Measurements from ENCODE around the gene ADGRD1.

The ADGRD1 gene

GRCh38 chr12:131077931-131078391 is 124.3 kb downstream of the ADGRD1 start:
- DNase-seq, result no peak

- no peak for DNase-seq
Observed at GRCh38 chr12:131082290-131083194, 128.8 kb downstream of the ADGRD1 start.

DNA sequence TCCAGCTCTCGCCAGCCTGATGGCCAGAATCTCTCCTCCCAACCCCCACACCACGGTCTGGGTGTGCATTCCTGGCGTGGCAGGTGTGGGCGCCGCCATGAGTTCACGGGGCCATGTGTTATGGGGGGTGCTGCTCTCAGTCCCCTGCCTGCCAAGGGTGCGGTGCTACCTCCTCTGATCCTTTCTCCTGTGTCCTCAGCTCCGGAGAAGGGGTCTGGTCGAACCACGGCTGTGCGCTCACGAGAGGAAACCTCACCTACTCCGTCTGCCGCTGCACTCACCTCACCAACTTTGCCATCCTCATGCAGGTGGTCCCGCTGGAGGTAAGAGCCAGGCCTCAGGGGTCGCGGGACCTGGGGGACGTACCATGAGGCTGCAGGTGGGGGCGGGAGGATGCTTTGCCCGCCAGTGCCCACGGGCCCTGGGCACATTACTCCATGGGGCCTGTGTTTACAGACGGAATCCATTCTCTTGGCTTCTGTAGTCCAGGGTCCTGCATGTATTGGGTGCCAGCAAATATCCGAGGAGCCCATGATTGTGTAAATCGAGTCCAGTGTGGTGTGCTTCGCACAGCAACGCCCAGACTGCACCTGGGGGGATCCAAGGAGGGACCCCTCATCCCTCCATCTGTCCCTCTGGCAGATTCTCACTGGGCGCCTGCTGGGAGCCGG is 130.8 kb downstream of the ADGRD1 start:
- no peak for DNase-seq

GRCh38 chr12:131085125-131085815 is 131.6 kb downstream of the ADGRD1 start:
- no peak for DNase-seq

DNA sequence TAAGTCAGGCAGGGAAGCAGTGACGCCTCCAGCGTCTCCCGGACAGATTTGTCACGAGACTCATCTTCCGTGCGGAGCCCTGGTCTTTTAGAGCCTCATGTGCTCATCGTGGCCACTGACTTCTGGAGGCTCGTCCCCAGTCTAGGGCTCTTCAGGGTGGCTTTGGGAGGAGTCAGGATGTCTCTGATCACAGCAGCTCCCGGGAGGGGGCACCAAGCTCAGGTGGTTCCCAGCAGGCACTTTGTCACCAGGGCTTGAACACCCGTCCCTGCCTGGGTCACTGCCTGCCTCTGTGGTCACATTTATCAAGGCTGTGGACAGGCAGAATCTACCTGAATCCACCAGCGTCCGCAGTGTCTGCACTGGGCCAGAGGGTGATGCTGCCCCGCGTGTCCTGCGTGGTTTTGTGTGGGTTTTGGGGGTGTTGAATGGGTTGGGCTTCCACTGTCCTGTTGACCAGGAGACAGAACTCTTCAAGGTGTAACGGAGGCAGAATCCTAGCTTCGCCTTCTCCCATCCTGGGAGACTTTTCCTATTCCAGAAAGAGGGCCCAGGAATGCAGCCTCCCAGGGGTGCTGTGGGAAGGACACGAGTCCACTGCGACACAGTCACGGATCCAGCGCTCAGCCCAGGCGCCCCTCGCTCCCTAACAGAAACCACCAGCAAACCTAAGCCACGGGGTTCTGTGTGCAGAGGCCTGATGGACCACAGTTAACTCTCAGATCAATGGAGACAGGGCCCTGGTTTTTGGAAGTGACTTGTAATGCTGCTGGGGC is 132.3 kb downstream of the ADGRD1 start:
- DNase-seq, result no peak

- no peak for DNase-seq
Observed at GRCh38 chr12:131087302-131087818, 133.7 kb downstream of the ADGRD1 start.

DNA sequence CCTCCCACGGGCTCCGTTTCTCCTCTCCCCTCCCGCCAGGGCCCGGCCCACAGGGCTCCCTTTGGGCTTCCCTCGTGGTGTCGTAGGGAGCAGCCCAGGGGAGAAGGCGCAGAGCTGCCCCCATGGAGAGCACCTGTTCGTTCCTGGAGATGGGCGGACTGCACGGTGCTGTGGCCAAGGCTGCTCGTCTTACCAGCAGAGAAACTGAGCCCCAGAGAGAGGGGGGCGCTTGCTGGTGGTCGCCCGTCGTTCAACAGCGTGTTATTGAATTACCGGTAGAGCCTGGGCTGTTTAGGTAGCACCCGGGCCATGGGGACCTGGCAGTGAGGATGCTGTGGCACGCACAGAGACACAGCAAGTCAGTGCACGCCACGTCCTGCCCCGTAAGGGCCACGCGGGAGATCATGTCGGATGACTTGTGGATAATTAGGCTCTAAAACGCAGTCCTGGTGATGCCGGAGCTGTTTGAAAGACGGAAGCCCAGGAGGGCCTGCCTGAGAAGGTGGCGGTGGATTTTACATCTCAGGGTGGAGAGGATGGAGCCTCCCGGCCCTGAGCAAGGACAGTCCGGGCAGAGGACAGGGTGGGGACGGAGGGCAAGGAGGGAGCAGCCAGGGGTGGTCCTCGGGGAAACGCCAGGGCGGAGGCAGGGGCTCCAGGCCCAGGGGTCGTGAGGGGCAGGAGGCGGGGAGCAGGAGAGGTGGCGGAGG is 134.4 kb downstream of the ADGRD1 start:
- DNase-seq, result no peak

GRCh38 chr12:131088701-131089530 is 135.2 kb downstream of the ADGRD1 start:
- DNase-seq, result no peak

- no peak for DNase-seq
Observed at GRCh38 chr12:131089531-131090273, 136.0 kb downstream of the ADGRD1 start.

DNA sequence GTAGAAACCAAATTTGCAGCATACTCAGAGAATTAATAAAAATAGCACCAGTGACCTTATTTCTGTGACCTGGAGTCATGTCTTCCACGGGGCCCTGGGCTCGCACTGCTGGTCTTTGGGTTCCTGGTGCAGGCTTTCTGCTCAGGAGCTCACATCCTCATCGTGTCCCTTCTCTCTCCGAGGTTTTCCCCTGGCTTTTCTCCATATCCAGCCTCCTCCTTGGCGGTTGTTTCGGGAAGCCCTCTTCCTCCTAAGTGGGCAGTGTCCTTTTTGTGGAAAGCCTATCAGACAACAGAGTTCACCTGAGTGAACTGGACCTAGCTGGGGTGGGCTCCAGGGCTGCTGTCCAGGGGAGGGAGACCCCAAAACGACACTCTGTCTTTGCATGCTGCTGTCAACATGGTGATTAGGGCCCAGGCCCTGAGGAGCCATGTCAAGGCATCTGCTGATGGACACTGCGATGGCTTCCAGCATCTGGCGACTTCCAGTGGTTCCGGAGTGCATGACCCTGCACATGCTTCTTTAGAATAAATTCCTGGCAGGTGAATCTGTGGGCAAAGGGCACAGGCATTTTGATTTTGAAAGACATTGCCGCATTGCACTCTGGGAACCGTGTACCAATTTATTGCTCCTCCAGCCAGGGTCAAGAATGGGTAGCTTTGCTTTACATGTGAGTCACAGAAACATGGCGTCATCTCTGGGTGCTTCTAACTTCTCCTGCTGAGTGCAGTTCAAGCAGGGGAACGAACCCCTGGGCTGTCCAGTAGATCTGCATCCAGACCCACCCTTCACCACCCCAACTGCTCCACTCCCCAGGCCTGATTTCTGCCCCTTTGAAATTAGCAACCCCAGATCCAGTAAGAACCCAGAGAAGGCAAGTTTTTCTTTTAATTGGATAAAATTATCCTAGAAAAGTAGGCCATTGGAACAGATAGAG is 136.8 kb downstream of the ADGRD1 start:
- DNase-seq, result no peak

DNA sequence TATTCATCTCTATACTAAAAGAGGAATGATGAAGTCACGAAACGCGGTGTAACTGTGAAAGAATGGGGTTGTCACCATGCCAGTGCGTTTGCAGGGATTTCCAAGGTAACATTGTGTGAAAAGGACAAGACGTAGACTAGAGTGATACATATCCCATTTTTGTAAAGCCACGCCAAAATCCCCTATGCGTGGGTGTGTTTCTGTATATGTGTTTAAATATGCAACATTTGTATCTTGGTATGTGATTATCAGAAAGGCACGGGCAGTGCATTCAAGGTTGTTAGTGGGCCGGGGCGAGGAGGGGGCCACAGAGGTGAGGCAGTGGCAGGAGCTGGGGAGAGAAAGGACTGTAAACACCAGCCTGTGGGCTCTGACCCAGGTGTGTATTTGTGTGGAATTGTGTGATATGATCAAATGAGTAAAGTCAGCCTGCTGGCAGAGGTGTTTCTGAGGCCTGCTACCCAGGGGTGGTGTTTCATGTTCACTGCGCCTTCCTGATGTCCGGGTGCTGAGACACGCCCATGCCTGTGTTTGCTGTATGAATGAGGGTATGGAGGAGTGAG is 137.8 kb downstream of the ADGRD1 start:
- DNase-seq, result peak in 1 of 2 donors; percentile 48

DNA sequence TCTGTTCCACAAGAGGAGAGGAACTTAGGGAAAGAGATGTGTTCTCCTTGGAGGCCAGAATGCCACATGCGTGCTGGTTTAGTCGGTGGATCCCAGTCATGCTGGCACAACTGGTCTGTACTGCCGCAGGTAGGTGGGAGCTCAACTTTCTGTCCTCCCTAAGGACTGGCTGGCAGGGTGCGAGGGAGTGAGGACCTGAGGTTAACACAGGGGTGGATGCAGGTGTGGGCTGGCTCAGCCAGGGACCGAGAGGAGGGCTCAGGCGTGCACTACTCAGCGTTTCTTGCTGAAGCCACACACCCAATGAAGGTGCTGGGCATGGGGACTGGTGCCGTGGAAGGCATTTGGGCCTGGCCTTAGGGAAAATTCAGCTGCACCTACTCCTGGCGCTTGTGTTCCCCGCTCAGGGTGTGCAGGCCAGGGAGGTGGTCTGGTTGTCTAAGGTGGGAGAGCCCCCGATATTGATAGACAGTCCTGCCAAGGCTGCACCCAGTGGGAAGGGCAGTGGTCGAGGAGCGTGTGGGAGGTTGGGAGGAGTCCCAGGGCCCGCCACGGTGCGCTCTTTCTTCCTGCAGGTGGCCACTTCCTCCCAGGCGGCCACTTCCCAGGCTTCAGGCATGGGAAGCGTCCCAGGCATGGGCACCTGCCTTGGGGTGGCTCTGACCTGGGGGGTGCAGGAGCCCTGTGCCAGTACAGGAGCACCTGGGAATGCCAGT is 138.4 kb downstream of the ADGRD1 start:
- DNase-seq, result no peak

DNA sequence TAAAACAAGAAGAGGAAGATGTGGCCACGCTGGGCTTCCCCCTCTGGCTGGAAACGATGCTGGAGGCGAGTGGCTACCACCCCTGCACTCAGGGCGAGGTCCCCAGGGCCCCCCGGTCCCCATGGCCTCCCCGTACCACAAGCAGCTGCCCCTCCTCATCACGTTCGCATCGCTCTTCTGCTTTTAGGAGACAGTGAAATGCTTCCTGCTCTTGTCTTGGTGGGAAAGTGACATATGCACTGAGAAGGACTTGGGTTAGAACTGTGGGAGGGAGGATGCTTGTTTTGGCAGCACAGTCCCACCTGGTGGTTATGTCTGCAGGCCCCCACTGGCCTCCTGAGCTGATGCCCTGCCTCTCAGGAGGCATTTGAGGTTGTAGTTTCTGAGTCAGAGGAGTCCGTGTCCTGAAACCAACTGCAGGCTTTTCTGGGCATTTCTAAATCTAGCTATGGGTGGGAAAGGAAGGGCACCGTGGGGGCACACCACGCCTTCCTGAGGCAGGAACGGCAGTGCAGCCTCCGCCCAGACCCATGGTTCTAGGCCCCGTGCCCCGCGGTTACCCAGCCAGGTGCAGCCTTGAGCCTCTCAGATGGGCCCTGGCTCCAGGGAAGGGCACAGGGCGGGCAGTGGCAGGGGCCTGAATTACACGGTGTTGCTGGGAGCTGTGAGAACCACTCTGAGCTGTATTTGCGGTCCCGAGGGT is 139.3 kb downstream of the ADGRD1 start:
- no peak for DNase-seq

DNA sequence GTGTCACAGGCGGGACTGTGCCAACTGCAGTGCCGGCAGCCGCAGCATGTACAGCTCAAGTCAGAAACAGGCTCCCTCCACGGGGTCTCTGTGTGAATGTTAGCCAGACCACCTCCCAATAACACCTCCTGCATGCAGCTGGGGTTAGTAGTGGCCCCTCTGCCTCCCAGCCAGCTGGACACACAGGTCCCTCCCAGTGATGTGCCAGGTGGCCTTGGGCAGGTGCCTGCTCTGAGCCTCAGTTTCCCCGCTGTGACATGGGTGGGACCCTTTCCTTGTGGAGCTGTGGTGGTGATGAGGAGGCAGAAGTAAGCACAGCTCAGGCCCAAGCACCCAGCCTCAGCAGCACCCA is 139.9 kb downstream of the ADGRD1 start:
- no peak for DNase-seq

- DNase-seq, result no peak
Observed at GRCh38 chr12:131093971-131094830, 140.5 kb downstream of the ADGRD1 start.

Data from stimulated activated CD4-positive, alpha-beta T cell treated with anti-CD3 and anti-CD28 coated beads, Interleukin-2, amount 100 ng/mL, for 48 hours (primary cell).